Esophagus muscularis mucosa (tissue), 4 donors: ENCODE measurements around the gene H2AZ1. TPM values are rescaled to one million over a fixed set of nuclear protein-coding genes. Genes with fewer than 3 reads are reported as not detected.

Source experiments
- total RNA-seq, 4 donors: library from RNA; depleted of rRNA; stranded (reverse); fragments of >200 nt; gene quantifications; one replicate each; pipeline versions ENCODE4 v1.1.0 to v1.2.1, GENCODE V29; 2016

Gene H2AZ1
- total RNA-seq, 4 donors from 2014 or later = 173 to 247 (median 195) TPM

Other genes starting within 250 kb of the H2AZ1 start
- 1 to 10 TPM in 2 of 4 donors, under 1 TPM in 2; 0.86 to 2.5 (median 1.1) TPM for gene DAPP1, start 133.4 kb downstream of the H2AZ1 start, total RNA-seq
- gene LAMTOR3, start 55.8 kb downstream of the H2AZ1 start, total RNA-seq = 10 to 100 TPM; 22.6 to 50.3 (median 44.5) TPM
- gene DNAJB14, start 3.7 kb downstream of the H2AZ1 start, total RNA-seq = 10 to 100 TPM; 21.2 to 40.0 (median 33.6) TPM
- 1 to 10 TPM in 2 of 4 donors, under 1 TPM in 2; 0.75 to 2.1 (median 1.00) TPM for gene DDIT4L, start 240.2 kb upstream of the H2AZ1 start, total RNA-seq